Subcutaneous adipose tissue (tissue), 4 donors: ENCODE measurements around the gene DDX28. TPM values are rescaled to one million over a fixed set of nuclear protein-coding genes. Genes with fewer than 3 reads are reported as not detected.

Experiments used
- CTCF ChIP-seq: fragments of 450-650 bp; IDR thresholded peaks from one replicate; pipeline ENCODE4 v1.5.1; 2016; ENCODE audit warnings: low read depth, mild to moderate bottlenecking, control low read depth, antibody characterized with exemption, moderate library complexity
- total RNA-seq, 4 donors: library from RNA; depleted of rRNA; stranded (reverse); fragments of >200 nt; gene quantifications; one replicate each; pipeline ENCODE4 v1.1.0, GENCODE V29; 2016

DDX28 gene
- total RNA-seq, 4 donors from 2014 or later: 6.2 to 8.5 (median 7.2) TPM

GRCh38 chr16:67989322-67990017 lies 33.6 kb downstream of the DDX28 start:
- no peak for TF ChIP-seq CTCF

- TF ChIP-seq CTCF: no peak
Observed at GRCh38 chr16:67988675-67989074, 34.4 kb downstream of the DDX28 start.

GRCh38 chr16:67987460-67988160 lies 35.4 kb downstream of the DDX28 start:
- TF ChIP-seq CTCF: no peak

- no peak for TF ChIP-seq CTCF
Observed at GRCh38 chr16:67986949-67987348, 36.1 kb downstream of the DDX28 start.

- no peak for TF ChIP-seq CTCF
Observed at GRCh38 chr16:67982011-67982696, 40.9 kb downstream of the DDX28 start.

GRCh38 chr16:67979955-67980678 lies 42.9 kb downstream of the DDX28 start, which contains the start of gene DPEP3:
TSS of gene DPEP3 (minus strand) at chr16:67980499. CDS start at chr16:67980380, 119 bp downstream.
- TF ChIP-seq CTCF: no peak
